ENCODE measurements around the gene LHFPL3. TPM values are rescaled to one million over a fixed set of nuclear protein-coding genes. Genes with fewer than 3 reads are reported as not detected.

Gene LHFPL3
- total RNA-seq, 1 experiment from 2014 or later: not detected

DNA sequence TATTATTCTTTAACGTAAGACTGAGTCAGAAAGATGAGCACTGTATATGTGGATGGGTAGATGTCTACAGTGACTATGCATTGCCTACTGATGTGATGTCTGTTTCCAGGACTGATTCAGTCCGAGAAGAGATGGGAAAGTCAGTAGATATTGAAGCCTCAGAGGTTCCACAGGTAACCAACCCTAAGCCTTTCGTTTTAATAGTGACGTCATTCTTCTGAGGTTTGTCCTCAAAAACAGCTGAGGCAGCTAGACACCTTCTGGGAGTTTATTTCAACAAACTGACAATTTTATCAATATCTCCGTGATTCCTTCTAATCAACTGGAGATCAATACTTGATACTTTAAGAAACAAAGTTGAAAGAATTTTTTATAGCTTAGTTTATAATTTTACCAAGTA, 171.6 kb downstream of the LHFPL3 start:
- H3K4me1 ChIP-seq (replicated peaks; ENCODE audit: insufficient read depth): no peaks in the 10 kb centered on the region
- no peaks in the 10 kb centered on the region for H3K36me3 ChIP-seq (ENCODE audit: low read depth)
- H3K4me2 ChIP-seq: no peak overlapping the region
- CTCF ChIA-PET: no interaction called here
- H3K9me2 ChIP-seq (ENCODE audit: insufficient read depth): peaks cover 3% of the 10 kb centered on the region; the same call in 1 of the 2 replicates
- TF ChIP-seq, protein P1, sequence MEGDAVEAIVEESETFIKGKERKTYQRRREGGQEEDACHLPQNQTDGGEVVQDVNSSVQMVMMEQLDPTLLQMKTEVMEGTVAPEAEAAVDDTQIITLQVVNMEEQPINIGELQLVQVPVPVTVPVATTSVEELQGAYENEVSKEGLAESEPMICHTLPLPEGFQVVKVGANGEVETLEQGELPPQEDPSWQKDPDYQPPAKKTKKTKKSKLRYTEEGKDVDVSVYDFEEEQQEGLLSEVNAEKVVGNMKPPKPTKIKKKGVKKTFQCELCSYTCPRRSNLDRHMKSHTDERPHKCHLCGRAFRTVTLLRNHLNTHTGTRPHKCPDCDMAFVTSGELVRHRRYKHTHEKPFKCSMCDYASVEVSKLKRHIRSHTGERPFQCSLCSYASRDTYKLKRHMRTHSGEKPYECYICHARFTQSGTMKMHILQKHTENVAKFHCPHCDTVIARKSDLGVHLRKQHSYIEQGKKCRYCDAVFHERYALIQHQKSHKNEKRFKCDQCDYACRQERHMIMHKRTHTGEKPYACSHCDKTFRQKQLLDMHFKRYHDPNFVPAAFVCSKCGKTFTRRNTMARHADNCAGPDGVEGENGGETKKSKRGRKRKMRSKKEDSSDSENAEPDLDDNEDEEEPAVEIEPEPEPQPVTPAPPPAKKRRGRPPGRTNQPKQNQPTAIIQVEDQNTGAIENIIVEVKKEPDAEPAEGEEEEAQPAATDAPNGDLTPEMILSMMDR (conservative IDR thresholded peaks at IDR 0.05): no peak
- no peak for TF ChIP-seq EZH2 (IDR thresholded peaks at IDR 0.05; ENCODE audit: low read depth)
- intact Hi-C loops (cut with micrococcal nuclease; ENCODE audit: unreplicated experiment): no loop called here
- H2AFZ ChIP-seq: no peak overlapping the region
- H3K79me2 ChIP-seq (ENCODE audit: low read depth): no peaks in the 10 kb centered on the region
- H3F3A ChIP-seq (ENCODE audit: insufficient read depth, low read depth): no peaks in the 10 kb centered on the region
- BruUV-seq (replicated peaks): no TSS peak
- H3K9me3 ChIP-seq (ENCODE audit: insufficient read depth, low read depth): no peaks in the 10 kb centered on the region
- POLR2A ChIA-PET (ENCODE audit: unreplicated experiment): no interaction called here
- no peaks in the 10 kb centered on the region for H4K20me1 ChIP-seq (ENCODE audit: insufficient read depth)
- DNase-seq: no peak
- H3K27me3 ChIP-seq (ENCODE audit: insufficient read depth, low read depth): no peaks in the 10 kb centered on the region; the same call in 1 of the 2 replicates
- H3K4me3 ChIP-seq: no peak overlapping the region
- H3K27ac ChIP-seq: no peak overlapping the region

DNA sequence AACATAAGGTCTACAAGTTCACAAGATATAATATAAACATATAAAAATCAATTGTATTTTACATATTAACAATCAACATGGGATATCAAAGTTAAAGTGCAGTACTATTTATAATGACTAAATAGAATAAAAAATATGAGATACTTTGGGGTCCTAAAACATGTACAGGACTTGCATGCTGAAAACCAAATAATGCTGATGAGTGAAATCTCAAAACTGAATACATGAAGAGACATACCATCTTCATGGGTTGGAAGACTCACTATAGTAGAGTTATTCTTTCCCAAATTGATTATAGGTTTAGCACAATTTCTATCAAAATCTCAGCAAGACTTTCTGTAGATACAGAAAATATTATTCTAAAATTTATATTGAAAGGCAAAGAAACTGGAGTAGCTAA, 181.5 kb downstream of the LHFPL3 start:
- Histone ChIP-seq H2AFZ (no peak overlapping the region), H4K20me1 (ENCODE audit: insufficient read depth) (no peaks in the 10 kb centered on the region), H3K9me2 (ENCODE audit: insufficient read depth) (no peaks in the 10 kb centered on the region), H3K27me3 (ENCODE audit: insufficient read depth, low read depth) (no peaks in the 10 kb centered on the region), H3K4me3 (no peak overlapping the region), H3K4me1 (replicated peaks; ENCODE audit: insufficient read depth) (no peaks in the 10 kb centered on the region), H3K4me2 (no peak overlapping the region), H3K36me3 (ENCODE audit: low read depth) (no peaks in the 10 kb centered on the region), H3K27ac (no peak overlapping the region), H3F3A (ENCODE audit: insufficient read depth, low read depth) (no peaks in the 10 kb centered on the region), H3K79me2 (ENCODE audit: low read depth) (no peaks in the 10 kb centered on the region), H3K9me3 (ENCODE audit: insufficient read depth, low read depth) (no peaks in the 10 kb centered on the region)
- ChIA-PET POLR2A (ENCODE audit: unreplicated experiment) (no interaction called here), CTCF (no interaction called here)
- TF ChIP-seq EZH2 (IDR thresholded peaks at IDR 0.05; ENCODE audit: low read depth): no peak
- TF ChIP-seq, protein P1 (conservative IDR thresholded peaks at IDR 0.05): no peak
- BruUV-seq (replicated peaks): no TSS peak
- intact Hi-C loops (cut with micrococcal nuclease; ENCODE audit: unreplicated experiment): no loop called here
- DNase-seq: no peak

DNA sequence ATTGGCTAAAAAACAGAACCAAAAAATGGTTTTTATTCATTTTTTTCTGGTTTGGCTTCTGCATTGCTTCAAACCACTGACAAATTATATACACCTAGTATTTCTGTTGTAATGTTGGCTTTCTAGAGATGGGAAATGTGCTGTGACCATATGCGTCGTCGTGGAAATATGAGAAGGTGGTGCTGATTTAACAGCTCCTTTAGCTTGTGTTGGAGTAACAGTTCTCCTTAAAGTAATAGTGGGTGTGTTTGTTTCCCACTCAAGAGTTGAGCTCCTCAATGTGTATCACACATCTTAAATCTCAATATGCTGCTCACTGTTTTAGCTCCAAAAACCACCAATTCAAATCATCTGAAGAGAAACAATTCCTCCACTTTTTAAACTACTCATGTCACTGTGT, 196.4 kb downstream of the LHFPL3 start:
- Histone ChIP-seq H3K4me1 (replicated peaks; ENCODE audit: insufficient read depth) (no peaks in the 10 kb centered on the region), H3K27me3 (ENCODE audit: insufficient read depth, low read depth) (no peaks in the 10 kb centered on the region), H3K36me3 (ENCODE audit: low read depth) (no peaks in the 10 kb centered on the region), H3K9me2 (ENCODE audit: insufficient read depth) (no peaks in the 10 kb centered on the region), H3K4me2 (no peak overlapping the region), H4K20me1 (ENCODE audit: insufficient read depth) (no peaks in the 10 kb centered on the region), H3K9me3 (ENCODE audit: insufficient read depth, low read depth) (no peaks in the 10 kb centered on the region), H3F3A (ENCODE audit: insufficient read depth, low read depth) (no peaks in the 10 kb centered on the region), H3K27ac (no peak overlapping the region), H2AFZ (no peak overlapping the region), H3K4me3 (no peak overlapping the region), H3K79me2 (ENCODE audit: low read depth) (no peaks in the 10 kb centered on the region)
- ChIA-PET POLR2A (ENCODE audit: unreplicated experiment) (no interaction called here), CTCF (no interaction called here)
- DNase-seq: no peak
- BruUV-seq (replicated peaks): no TSS peak
- intact Hi-C loops (cut with micrococcal nuclease; ENCODE audit: unreplicated experiment): no loop called here
- TF ChIP-seq EZH2 (IDR thresholded peaks at IDR 0.05; ENCODE audit: low read depth): no peak
- TF ChIP-seq, protein P1 (conservative IDR thresholded peaks at IDR 0.05): no peak
